T-helper 1 cell treated with Interleukin-12 subunit alpha and Interleukin-12 subunit beta and Interleukin-4 antibody, amounts not matched to agents 30 μg/mL and 1 μg/mL, for 36 hours (primary cell): Measurements from ENCODE around the gene NLE1.

Source experiments
- H3K27ac Mint-ChIP-seq: one replicate; pipeline ENCODE4 v1.8.0; 2021; ENCODE audit warnings: mild to moderate bottlenecking, mixed read lengths
- H3K27me3 Mint-ChIP-seq: one replicate; pipeline ENCODE4 v1.8.0; 2021; ENCODE audit warnings: low read depth, mixed read lengths
- H3K36me3 Mint-ChIP-seq: one replicate; pipeline ENCODE4 v1.8.0; 2021; ENCODE audit warnings: low read depth, mixed read lengths
- H3K4me1 Mint-ChIP-seq: one replicate; pipeline ENCODE4 v1.8.0; 2021; ENCODE audit warnings: low read depth, mixed read lengths
- H3K4me3 Mint-ChIP-seq: one replicate; pipeline ENCODE4 v1.8.0; 2021; ENCODE audit warnings: mild to moderate bottlenecking, moderate library complexity, mixed read lengths
- H3K9me3 Mint-ChIP-seq: one replicate; pipeline ENCODE4 v1.8.0; 2021; ENCODE audit warnings: mixed read lengths

The NLE1 gene

GRCh38 chr17:35079547-35080423 is 62.3 kb downstream of the NLE1 start:
- no peaks in the 10 kb centered on the region for H3K27me3 Mint-ChIP-seq
- peaks cover 22% of the 10 kb centered on the region for H3K36me3 Mint-ChIP-seq
- H3K4me3 Mint-ChIP-seq: peak overlapping the region; percentile 24
- H3K27ac Mint-ChIP-seq: peak overlapping the region; percentile 92
- peaks cover 60% of the 10 kb centered on the region for H3K4me1 Mint-ChIP-seq
- H3K9me3 Mint-ChIP-seq: no peaks in the 10 kb centered on the region
